ENCODE measurements around the gene NGDN.

DNA sequence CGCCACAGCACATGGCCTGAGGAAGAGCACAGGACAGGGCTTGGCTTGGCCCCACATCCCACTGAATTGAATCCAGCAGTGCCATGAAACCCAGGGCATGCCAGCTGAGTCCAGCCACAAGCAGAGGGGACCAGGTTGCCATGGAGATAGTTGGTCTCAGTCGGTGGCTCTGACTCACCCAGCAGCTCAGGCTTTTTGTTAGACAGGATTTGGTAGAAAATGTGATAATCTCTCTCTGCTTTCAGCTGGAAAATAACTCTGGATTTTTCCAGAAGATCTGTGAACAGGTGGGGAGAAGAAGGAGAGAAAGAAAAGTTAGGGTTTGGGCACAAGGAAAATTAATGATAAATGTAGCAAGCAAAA, 38.8 kb upstream of the NGDN start:
- TF ChIP-seq POLR2AphosphoS5 (IDR thresholded peaks at IDR 0.05; ENCODE audit: borderline replicate concordance, low read depth, low read length) (no peak), EZH2 (IDR thresholded peaks at IDR 0.05) (no peak)
